ENCODE results near the gene SLC30A5.
A peak's percentile ranks its signal among the peaks of the same experiment; 100 is the strongest.
"Not testable (repeated sequence)": the region's sequence is repeated elsewhere in the genome, so short reads cannot be mapped to it uniquely, and the experiment has no call there.

The SLC30A5 gene

GRCh38 chr5:69105996-69106906 is 12.4 kb downstream of the SLC30A5 start:
- DNase-seq (ENCODE audit: low spot score): no peak

- DNase-seq (ENCODE audit: low spot score): not testable (repeated sequence)
These were observed 14.6 kb downstream of the SLC30A5 start for GRCh38 chr5:69108367-69108766.

GRCh38 chr5:69113851-69114250 is 20.0 kb downstream of the SLC30A5 start:
- DNase-seq (ENCODE audit: low spot score): no peak

GRCh38 chr5:69115526-69115925 is 21.7 kb downstream of the SLC30A5 start:
- no peak for DNase-seq (ENCODE audit: low spot score)

DNA sequence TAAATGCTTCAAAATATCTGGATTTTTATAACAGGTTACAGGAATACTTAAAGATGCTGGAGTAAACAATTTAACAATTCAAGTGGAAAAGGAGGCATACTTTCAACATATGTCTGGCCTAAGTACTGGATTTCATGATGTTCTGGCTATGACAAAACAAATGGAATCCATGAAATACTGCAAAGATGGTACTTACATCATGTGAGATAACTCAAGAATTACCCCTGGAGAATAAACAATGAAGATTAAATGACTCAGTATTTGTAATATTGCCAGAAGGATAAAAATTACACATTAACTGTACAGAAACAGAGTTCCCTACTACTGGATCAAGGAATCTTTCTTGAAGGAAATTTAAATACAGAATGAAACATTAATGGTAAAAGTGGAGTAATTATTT is 35.6 kb downstream of the SLC30A5 start:
- DNase-seq (ENCODE audit: low spot score): no peak

DNA sequence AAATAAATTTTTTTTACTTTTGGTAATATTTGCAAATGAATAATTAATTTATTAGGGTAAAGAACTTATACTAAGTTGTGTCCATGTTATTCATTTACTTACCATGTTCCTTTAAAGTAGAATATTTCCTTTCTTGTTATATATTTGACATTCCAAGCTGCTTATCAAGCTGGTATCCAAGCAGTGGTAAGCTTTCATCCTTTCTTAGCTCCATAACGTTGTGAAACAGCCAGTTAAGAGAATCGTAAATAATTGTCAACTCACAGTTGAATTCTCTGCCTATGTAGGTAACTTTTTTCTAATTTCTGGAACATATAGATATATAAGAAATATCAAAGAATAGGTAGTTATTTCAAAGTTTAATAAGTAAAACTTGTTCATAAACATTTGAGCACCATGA is 36.4 kb downstream of the SLC30A5 start:
- no peak for DNase-seq (ENCODE audit: low spot score)

- no peak for DNase-seq (ENCODE audit: low spot score)
These were observed 37.5 kb downstream of the SLC30A5 start for GRCh38 chr5:69131304-69131703.

DNA sequence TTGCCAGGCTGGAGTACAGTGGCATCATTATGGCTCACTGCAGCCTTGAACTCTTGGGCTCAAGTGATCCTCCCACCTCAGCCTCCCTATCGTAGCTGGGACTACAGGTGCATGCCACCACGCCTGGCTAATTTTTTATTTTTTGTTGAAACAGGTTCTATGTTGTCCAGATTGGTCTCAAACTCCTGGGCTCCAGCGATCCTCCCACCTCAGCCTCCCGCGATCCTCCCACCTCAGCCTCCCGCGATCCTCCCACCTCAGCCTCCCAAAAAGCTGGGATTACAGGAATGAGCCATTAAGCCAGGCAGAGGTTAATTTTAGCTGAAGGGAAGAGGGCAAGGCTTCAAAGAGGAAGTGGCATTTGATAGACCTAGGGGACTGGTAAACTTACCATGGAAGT is 40.3 kb downstream of the SLC30A5 start:
- no peak for DNase-seq (ENCODE audit: low spot score)

GRCh38 chr5:69136293-69136692 is 42.5 kb downstream of the SLC30A5 start:
- no peak for DNase-seq (ENCODE audit: low spot score)

DNA sequence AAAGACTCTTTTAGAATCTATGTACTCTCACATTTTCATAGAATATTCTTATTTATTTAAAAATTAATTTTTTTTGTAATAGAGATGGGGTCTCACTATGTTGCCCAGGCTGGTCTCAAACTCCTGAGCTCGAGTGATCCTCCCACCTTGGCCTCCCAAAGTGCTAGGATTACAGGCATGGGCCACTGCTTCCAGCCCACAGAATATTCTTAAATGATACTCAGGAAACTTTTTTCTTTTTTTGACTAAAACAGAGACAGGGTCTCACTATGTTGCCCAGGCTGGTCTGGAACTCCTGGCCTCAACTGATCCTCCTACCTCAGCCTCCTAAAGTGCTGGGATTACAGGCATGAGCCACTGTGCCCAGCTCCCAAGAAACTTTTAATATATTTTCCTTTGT is 43.4 kb downstream of the SLC30A5 start:
- DNase-seq (ENCODE audit: low spot score): not testable (repeated sequence)

GRCh38 chr5:69137807-69138206 is 44.0 kb downstream of the SLC30A5 start:
- DNase-seq (ENCODE audit: low spot score): no peak

GRCh38 chr5:69138766-69139165 is 45.0 kb downstream of the SLC30A5 start:
- no peak for DNase-seq (ENCODE audit: low spot score)

DNA sequence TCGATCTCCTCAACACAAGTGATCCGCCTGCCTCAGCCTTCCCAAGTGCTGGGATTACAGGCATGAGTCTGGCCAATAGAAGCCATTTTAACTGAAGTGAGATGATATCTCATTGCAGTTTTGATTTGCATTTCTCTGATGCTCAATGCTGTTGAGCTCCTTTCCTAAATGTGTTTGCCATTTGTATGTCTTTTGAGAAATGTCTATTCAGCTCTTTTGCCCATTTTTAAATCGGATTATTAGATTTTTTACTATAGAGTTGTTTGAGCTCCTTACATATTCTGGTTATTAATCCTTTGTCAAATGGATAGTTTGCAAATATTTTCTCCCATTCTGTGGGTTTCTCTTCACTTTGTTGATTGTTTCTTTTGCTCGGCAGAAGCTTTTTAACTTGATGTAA is 46.4 kb downstream of the SLC30A5 start:
- not testable (repeated sequence) for DNase-seq (ENCODE audit: low spot score)

- no peak for DNase-seq (ENCODE audit: low spot score)
These were observed 47.0 kb downstream of the SLC30A5 start for GRCh38 chr5:69140827-69141226.

- not testable (repeated sequence) for DNase-seq (ENCODE audit: low spot score)
These were observed 54.8 kb downstream of the SLC30A5 start for GRCh38 chr5:69148576-69148975.

DNA sequence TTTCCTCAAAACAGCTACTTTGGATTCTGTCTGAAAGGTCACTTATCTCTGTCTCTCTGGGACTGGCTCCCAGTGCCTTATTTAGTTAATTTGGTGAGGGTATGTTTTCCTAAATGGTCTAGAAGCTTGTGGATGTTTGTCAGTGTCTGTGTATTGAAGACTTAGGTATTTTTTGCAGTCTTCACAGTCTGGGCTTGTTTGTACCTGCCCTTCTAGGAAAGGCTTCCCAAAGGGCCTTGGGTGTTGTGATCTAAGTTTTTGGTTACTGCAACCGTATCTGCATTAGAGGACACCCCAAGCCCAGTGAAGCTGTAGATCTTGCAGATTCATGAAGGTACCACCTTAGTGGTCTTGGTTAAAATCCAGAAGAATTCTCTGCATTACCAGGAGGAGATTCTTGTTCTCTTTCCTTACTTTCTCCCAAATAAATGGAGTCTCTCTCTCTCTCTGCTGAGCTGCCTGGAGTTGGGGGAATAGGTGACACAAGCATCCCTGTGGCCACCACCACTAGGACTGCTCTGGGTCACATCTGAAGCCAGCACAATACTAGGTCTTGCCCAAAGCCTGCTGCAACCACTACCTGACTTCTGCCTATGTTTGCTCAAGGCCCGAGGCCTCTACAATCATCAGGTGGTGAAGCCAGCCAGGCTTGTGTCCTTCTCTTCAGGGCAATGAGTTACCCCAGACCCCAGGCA is 55.3 kb downstream of the SLC30A5 start:
- no peak for DNase-seq (ENCODE audit: low spot score)

DNA sequence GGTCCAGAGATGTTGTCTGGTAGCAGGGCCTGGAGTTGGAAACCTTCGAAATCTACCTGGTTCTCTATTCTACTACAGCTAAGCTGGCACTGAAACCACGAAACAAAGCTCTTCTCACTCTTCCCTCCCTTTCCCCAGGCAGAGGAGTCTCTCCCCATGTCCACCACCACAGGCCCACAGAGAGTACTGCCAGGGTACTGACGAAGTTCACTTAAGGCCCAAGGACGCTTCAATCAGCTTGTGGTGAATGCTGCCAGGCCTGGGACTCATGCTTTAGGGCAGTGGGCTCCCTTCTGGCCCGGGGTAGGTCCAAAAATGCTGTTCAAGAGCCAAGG is 55.8 kb downstream of the SLC30A5 start:
- no peak for DNase-seq (ENCODE audit: low spot score)

DNA sequence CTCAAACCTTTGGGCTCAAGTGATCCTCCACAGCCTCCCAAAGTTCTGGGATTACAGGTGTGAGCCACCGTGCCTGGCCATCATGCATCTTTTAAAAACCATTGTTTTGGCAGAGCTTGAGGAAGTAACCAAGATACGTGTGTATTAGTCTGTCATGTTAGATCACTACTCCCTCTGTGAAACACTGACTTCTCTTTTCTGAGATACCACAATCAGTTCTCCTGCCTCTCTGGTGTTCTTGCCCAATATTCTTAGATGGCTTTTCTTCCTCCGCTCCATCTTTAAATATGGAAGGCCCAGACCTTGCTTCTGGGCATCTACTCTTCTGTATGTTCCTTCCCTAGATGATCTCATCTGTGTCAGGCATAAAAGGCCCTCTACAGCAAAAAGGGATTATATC is 58.9 kb downstream of the SLC30A5 start:
- no peak for DNase-seq (ENCODE audit: low spot score)

DNA sequence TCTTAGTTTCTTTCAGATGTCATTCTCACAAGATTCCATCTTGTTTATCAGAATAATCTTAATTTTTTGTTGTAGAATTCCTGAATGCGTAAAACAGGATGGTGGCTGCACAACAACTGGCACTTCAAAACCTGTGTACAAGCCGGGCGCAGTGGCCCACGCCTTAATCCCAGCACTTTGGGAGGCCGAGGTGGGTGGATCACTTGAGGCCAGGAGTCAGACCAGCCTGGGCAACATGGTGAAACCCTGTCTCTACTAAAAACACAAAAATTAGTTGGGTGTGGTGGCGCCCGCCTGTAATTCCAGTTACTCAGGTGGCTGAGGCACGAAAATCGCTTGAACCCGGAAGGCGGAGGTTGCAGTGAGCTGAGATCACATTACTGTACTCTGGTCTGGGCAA is 62.6 kb downstream of the SLC30A5 start:
- DNase-seq (ENCODE audit: low spot score): no peak

DNA sequence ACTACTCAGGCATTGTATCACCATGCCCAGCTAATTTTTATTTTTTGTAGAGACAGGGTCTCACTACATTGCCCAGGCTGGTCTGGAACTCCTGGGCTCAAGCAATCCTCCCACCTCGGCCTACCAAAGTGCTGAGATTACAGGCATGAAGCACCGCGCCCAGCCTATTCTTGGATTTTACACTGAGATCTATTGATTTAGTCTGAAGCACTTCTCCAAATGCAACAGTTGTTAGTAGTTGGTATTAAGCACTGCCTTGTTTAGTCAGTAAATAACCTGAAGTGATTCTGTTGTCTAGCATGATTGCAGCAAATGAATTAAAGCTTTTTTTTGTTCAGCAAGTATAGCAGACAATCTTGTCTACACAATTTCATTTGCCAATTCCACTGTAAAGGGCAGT is 64.2 kb downstream of the SLC30A5 start:
- DNase-seq (ENCODE audit: low spot score): no peak

GRCh38 chr5:69160651-69161050 is 66.8 kb downstream of the SLC30A5 start:
- DNase-seq (ENCODE audit: low spot score): no peak

DNA sequence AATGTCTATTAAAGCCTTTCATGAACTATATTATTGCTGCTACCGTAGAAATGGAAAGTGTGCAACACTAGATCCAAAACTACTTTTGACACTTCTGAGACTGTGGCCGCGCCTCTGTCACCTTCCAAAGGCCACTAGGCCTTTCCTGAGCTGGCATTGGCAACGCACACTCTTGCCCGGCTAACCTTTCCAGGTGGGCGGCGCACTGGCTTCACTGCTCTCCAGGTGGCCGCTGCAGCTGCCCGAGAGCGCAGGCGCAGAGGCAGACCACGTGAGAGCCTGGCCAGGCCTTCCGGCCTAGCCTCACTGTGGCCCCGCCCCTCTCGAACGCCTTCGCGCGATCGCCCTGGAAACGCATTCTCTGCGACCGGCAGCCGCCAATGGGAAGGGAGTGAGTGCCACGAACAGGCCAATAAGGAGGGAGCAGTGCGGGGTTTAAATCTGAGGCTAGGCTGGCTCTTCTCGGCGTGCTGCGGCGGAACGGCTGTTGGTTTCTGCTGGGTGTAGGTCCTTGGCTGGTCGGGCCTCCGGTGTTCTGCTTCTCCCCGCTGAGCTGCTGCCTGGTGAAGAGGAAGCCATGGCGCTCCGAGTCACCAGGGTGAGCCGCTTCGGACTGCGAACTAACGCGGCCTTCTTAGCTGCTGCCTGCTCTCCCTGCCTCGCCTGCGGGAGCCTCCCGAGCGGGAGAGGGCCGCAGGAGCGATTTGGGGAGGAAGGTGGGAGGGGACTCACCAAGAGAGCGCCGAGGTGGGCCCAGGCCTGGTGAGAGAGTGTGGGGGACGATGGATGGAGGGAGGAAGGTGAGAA is 73.1 kb downstream of the SLC30A5 start, which contains the start of gene CCNB1:
Gene CCNB1 (plus strand): TSS at position 465 of the 807 bp plus-strand sequence. CDS start 113 bp downstream, at position 578.
- DNase-seq (ENCODE audit: low spot score): peak; percentile 97

DNA sequence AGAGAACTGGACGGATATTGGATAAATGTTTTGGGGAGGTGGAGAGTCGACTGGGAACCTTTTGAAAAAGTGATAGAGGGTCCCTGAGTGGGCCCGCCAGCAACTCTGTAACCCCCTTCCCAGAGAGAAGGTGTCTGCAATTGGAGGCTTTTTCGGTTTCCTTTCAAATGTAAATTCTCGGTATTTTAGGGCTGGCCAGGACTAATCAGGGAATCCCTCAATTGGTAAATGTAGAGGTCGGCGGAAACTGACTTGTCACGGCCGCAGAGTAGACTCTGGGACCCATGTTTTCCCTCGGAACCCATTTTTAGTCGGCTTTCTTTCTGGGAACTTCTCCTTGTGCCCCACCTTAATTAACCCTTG is 73.7 kb downstream of the SLC30A5 start:
- DNase-seq (ENCODE audit: low spot score): no peak
